ENCODE results near the gene USP3.

The USP3 gene

GRCh38 chr15:63488398-63488960 lies 15.9 kb upstream of the USP3 start:
- no peak for DNase-seq (ENCODE audit: extremely low spot score)
- TF ChIP-seq CTCF (IDR thresholded peaks at IDR 0.05; ENCODE audit: control extremely low read depth, extremely low read depth, low read depth, missing control alignments): no peak
- CTCF ChIA-PET: interaction anchor here (1.0 to 9.5 kb wide), 12 partner anchors 8 to 122 kb away, joined by 3 to 95 read pairs (median 10); partner anchors contain the start of gene USP3
- POLR2A ChIA-PET: no interaction called here

DNA sequence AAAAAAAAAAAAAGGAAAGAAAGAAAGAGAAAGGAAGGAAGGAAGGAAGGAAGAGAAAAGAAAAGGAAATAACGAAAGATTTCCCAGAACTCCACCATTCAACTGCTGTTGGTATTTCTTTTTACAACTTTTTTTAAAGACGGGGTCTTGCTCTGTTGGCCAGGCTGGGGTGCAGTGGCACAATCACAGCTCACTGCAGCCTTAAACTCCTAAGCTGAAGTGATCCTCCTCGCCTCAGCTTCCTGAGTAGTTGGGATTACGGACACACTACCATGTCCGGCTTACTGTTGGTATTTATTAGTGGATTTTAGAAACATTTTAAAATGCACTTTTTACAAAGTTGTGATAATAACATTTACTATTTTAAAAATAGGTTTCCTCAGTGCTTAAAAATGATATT lies 15.0 kb upstream of the USP3 start:
- CTCF ChIA-PET: interaction anchor here (1.0 to 4.6 kb wide), 2 partner anchors 8 to 23 kb away, joined by 3 to 18 read pairs; no protein-coding TSS in a partner anchor
- no peak for DNase-seq (ENCODE audit: extremely low spot score)
- POLR2A ChIA-PET: no interaction called here
- TF ChIP-seq CTCF (IDR thresholded peaks at IDR 0.05; ENCODE audit: control extremely low read depth, extremely low read depth, low read depth, missing control alignments): no peak

DNA sequence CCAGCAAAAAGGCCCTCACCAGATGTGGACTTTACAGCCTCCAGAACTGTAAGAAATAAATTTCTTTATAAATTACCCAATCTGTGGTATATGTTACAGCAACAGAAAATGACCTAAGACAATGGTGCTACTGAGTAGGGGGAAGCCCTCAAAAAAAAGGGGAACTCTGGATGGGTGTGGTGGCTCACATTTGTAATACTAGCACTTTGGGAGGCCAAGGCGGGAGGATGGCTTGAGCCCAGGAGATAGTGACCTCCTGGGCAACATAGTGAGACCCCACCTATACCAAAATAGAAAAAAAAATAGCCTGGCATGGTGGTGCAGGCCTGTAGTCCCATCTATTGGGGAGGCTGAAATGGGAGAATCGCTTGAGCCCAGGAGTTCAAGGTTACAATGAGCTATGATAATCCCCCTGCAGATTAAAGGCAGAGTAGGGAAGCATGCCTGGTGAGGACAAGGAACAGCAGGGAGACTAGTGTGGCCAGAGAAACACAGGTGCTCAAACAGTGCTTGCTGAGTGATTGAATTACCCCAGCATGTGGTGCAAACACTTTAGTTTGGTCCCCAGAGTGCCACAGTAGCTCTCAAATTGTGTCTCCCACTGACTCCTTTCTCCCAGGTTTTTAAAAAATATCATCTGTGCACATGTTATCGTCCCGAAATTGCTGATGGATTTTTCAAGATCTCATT lies 13.9 kb upstream of the USP3 start:
- CTCF ChIA-PET: interaction anchor here (1.0 to 4.6 kb wide), 7 partner anchors 8 to 109 kb away, joined by 3 to 18 read pairs (median 4); partner anchors contain the start of gene USP3
- no peak for DNase-seq (ENCODE audit: extremely low spot score)
- POLR2A ChIA-PET: interaction anchor here (0.7 kb wide), 2 partner anchors 134 to 660 kb away, joined by 4 to 5 read pairs; no protein-coding TSS in a partner anchor
- TF ChIP-seq CTCF (IDR thresholded peaks at IDR 0.05; ENCODE audit: control extremely low read depth, extremely low read depth, low read depth, missing control alignments): no peak

GRCh38 chr15:63491116-63491827 lies 13.1 kb upstream of the USP3 start:
- no peak for DNase-seq (ENCODE audit: extremely low spot score)
- POLR2A ChIA-PET: interaction anchor here (0.7 kb wide), 2 partner anchors 133 to 659 kb away, joined by 4 to 5 read pairs; no protein-coding TSS in a partner anchor
- no peak for TF ChIP-seq CTCF (IDR thresholded peaks at IDR 0.05; ENCODE audit: control extremely low read depth, extremely low read depth, low read depth, missing control alignments)
- CTCF ChIA-PET: interaction anchor here (1.0 to 4.6 kb wide), 8 partner anchors 9 to 108 kb away, joined by 3 to 18 read pairs (median 4); partner anchors contain the start of gene USP3

DNA sequence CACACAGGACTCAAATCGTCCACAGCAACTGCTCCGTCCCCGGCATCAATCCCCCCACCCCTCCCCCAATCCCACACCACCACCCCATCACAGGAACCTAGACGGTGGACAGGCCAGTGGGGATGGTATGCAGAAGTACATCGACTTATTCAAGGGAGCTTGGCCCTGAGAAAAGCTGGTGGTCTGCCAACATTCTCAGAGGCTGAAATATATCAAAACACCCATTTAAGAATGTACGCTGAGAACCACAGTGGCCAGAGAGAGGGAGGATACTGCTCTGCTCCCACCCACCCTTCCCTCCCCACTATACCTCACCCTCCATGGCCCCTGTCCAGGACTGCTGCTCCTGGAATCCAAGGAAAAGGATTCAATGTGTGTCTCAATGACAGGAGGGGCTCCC lies 12.4 kb upstream of the USP3 start:
- CTCF ChIA-PET: interaction anchor here (1.0 to 4.6 kb wide), 4 partner anchors 12 to 72 kb away, joined by 3 to 18 read pairs (median 4); partner anchors contain the start of gene USP3
- POLR2A ChIA-PET: no interaction called here
- DNase-seq (ENCODE audit: extremely low spot score): no peak
- TF ChIP-seq CTCF (IDR thresholded peaks at IDR 0.05; ENCODE audit: control extremely low read depth, extremely low read depth, low read depth, missing control alignments): no peak

DNA sequence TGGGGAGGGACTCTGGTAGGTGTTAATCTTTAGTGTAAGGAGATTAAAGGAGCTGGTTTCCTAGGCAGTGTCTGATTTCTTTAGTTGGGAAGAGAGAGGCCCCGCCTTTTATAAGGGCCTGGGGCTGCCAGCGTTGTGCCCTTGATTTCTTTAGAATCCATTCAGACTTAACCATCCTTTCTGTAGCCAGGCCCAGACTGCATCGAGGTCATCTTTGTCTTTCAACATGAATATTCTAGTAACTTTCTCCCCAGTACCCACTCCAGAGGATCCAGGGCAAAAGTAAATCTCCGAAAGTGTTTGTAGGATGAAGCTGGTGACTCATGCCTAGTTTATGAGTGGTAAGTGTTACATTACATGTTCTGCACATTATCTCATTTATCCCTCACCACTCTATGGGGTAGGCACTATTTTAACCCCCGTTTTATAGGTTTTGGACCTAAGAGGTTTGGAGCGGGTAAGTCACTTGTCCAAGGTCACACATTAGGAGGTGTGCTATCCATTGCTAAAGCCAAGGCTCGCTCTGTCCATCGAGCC lies 11.8 kb upstream of the USP3 start:
- POLR2A ChIA-PET: interaction anchor here (1.5 kb wide), 1 partner anchor 11 kb away, joined by 5 read pairs; the partner anchor contains the start of gene USP3
- DNase-seq (ENCODE audit: extremely low spot score): no peak
- no peak for TF ChIP-seq CTCF (IDR thresholded peaks at IDR 0.05; ENCODE audit: control extremely low read depth, extremely low read depth, low read depth, missing control alignments)
- CTCF ChIA-PET: interaction anchor here (4.6 kb wide), 1 partner anchor 26 kb away, joined by 18 read pairs; no protein-coding TSS in a partner anchor
